ENCODE results near the gene LRFN2. TPM values are rescaled to one million over a fixed set of nuclear protein-coding genes. Genes with fewer than 3 reads are reported as not detected.

LRFN2 gene
- total RNA-seq, 1 donor from 2014 or later, result 0.32 TPM

DNA sequence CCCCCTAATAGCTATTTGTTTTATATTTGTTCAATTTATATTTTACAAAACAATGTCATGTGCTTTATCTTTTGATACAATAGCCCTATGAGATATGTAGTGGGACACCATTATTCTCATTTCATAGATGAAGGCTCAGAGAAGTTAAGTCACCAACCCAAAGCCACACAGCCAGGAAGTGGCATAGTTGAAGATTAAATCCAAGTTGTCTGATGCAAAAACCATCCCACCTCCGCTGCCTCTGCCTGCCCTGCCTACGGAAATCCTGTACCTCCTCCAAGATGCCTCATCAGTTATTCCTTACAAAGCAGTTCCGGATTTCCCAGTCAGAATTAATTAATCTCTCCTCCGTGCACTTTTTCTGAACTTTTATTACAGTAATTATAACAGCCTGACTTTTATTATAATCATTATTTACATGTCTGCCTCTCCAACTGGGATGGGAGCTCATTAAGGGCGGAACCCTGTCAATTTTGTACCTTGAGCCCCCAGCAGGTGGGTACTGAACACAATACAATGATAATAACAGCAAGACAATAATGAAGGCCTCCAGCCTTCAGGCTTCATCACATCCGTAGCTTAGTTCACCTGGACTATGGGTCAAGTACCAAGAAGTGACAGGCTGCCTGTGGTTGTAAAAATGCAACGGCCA, 54.7 kb downstream of the LRFN2 start:
- Mint-ChIP-seq H3K27me3 (ENCODE audit: low read depth, unreplicated experiment) (peaks cover 45% of the 10 kb centered on the region), H3K36me3 (ENCODE audit: low read depth, unreplicated experiment) (no peaks in the 10 kb centered on the region), H3K4me1 (ENCODE audit: low read depth, unreplicated experiment) (no peaks in the 10 kb centered on the region), H3K27ac (ENCODE audit: unreplicated experiment) (no peak overlapping the region), H3K4me3 (ENCODE audit: unreplicated experiment) (no peak overlapping the region), H3K9me3 (ENCODE audit: unreplicated experiment) (no peaks in the 10 kb centered on the region)
- no peak overlapping the region for H3K4me3 ChIP-seq (ENCODE audit: insufficient read depth, low read depth, low read length)
- TF ChIP-seq, protein P1, sequence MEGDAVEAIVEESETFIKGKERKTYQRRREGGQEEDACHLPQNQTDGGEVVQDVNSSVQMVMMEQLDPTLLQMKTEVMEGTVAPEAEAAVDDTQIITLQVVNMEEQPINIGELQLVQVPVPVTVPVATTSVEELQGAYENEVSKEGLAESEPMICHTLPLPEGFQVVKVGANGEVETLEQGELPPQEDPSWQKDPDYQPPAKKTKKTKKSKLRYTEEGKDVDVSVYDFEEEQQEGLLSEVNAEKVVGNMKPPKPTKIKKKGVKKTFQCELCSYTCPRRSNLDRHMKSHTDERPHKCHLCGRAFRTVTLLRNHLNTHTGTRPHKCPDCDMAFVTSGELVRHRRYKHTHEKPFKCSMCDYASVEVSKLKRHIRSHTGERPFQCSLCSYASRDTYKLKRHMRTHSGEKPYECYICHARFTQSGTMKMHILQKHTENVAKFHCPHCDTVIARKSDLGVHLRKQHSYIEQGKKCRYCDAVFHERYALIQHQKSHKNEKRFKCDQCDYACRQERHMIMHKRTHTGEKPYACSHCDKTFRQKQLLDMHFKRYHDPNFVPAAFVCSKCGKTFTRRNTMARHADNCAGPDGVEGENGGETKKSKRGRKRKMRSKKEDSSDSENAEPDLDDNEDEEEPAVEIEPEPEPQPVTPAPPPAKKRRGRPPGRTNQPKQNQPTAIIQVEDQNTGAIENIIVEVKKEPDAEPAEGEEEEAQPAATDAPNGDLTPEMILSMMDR (IDR thresholded peaks at IDR 0.05; ENCODE audit: insufficient read depth, low read depth, low read length), result no peak
- TF ChIP-seq EZH2 (IDR thresholded peaks at IDR 0.05; ENCODE audit: insufficient read depth, low read length), result no peak
- H4K20me1 ChIP-seq (ENCODE audit: insufficient read depth, low read length), result no peaks in the 10 kb centered on the region
- no peaks in the 10 kb centered on the region for H3K36me3 ChIP-seq (ENCODE audit: insufficient read depth, low read length)
- peaks cover 2% of the 10 kb centered on the region for H3K27me3 ChIP-seq (ENCODE audit: insufficient read depth, low read length)
- no peak for DNase-seq (ENCODE audit: low read depth)
- H2AFZ ChIP-seq (ENCODE audit: low read depth, low read length), result no peak overlapping the region
- no peak for FAIRE-seq
- no peak overlapping the region for H3K4me2 ChIP-seq (ENCODE audit: low read length)
- no peaks in the 10 kb centered on the region for H3K79me2 ChIP-seq (ENCODE audit: insufficient read depth, low read length)
- H3K27ac ChIP-seq (ENCODE audit: low read depth, low read length), result no peak overlapping the region
- no peaks in the 10 kb centered on the region for H3K4me1 ChIP-seq (ENCODE audit: insufficient read depth, low read length)
- H3K9me3 ChIP-seq (ENCODE audit: insufficient read depth, low read depth, low read length), result no peaks in the 10 kb centered on the region
- no peak overlapping the region for H3K9ac ChIP-seq (ENCODE audit: low read length)

DNA sequence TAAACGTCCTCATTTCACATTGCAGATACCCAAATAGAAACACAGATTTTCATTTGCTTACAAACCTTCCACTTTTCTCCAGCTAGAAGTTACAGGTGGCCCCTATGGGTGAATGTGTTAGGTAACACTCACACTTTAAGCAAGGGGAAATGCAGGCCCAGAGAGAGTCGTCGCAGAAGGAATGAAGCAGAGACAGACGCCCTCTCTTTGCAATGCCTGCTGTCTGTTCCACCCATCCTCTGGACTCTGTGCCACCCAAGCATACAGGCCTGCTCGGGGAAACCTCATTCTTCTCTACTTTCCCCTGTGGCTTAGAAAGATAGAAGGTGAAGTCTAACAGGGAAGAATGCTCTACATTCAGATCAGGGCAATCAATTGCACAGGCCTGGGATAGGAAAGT, 57.2 kb downstream of the LRFN2 start:
- Histone ChIP-seq H2AFZ (ENCODE audit: low read depth, low read length) (no peak overlapping the region), H3K9ac (ENCODE audit: low read length) (no peak overlapping the region), H3K4me2 (ENCODE audit: low read length) (no peak overlapping the region), H3K9me3 (ENCODE audit: insufficient read depth, low read depth, low read length) (no peaks in the 10 kb centered on the region), H3K36me3 (ENCODE audit: insufficient read depth, low read length) (no peaks in the 10 kb centered on the region), H3K4me1 (ENCODE audit: insufficient read depth, low read length) (no peaks in the 10 kb centered on the region), H3K4me3 (ENCODE audit: insufficient read depth, low read depth, low read length) (no peak overlapping the region), H3K79me2 (ENCODE audit: insufficient read depth, low read length) (no peaks in the 10 kb centered on the region), H3K27ac (ENCODE audit: low read depth, low read length) (no peak overlapping the region), H3K27me3 (ENCODE audit: insufficient read depth, low read length) (peaks cover 2% of the 10 kb centered on the region), H4K20me1 (ENCODE audit: insufficient read depth, low read length) (no peaks in the 10 kb centered on the region)
- peaks cover 43% of the 10 kb centered on the region for H3K27me3 Mint-ChIP-seq (ENCODE audit: low read depth, unreplicated experiment)
- H3K4me3 Mint-ChIP-seq (ENCODE audit: unreplicated experiment), result no peak overlapping the region
- H3K36me3 Mint-ChIP-seq (ENCODE audit: low read depth, unreplicated experiment), result no peaks in the 10 kb centered on the region
- H3K4me1 Mint-ChIP-seq (ENCODE audit: low read depth, unreplicated experiment), result no peaks in the 10 kb centered on the region
- no peak for TF ChIP-seq EZH2 (IDR thresholded peaks at IDR 0.05; ENCODE audit: insufficient read depth, low read length)
- TF ChIP-seq, protein P1 (IDR thresholded peaks at IDR 0.05; ENCODE audit: insufficient read depth, low read depth, low read length), result no peak
- H3K9me3 Mint-ChIP-seq (ENCODE audit: unreplicated experiment), result no peaks in the 10 kb centered on the region
- H3K27ac Mint-ChIP-seq (ENCODE audit: unreplicated experiment), result no peak overlapping the region
- FAIRE-seq, result no peak
- no peak for DNase-seq (ENCODE audit: low read depth)

DNA sequence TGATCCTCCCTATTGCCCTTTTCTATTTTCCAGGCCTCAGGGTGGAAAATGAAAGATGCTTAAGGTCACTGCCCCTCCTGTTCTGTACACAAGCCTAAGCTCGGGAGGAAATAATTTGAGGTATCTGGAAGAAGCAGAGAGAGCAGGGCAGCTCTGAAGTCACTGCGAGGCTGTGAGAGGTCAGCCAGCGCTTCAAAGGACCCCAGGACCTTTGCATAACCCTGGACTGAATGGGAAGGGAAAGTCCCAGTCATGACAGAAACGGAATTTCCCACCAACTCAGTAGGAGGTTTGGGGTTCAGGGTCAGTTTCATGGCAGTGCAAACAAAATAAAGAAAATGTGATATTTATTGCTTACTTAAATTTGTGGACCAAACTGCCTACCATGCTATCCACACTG, 58.1 kb downstream of the LRFN2 start:
- H3K79me2 ChIP-seq (ENCODE audit: insufficient read depth, low read length), result no peaks in the 10 kb centered on the region
- no peak overlapping the region for H3K27ac ChIP-seq (ENCODE audit: low read depth, low read length)
- Mint-ChIP-seq H3K4me1 (ENCODE audit: low read depth, unreplicated experiment) (peaks cover 2% of the 10 kb centered on the region), H3K27me3 (ENCODE audit: low read depth, unreplicated experiment) (peaks cover 37% of the 10 kb centered on the region), H3K36me3 (ENCODE audit: low read depth, unreplicated experiment) (no peaks in the 10 kb centered on the region), H3K27ac (ENCODE audit: unreplicated experiment) (no peak overlapping the region), H3K4me3 (ENCODE audit: unreplicated experiment) (no peak overlapping the region), H3K9me3 (ENCODE audit: unreplicated experiment) (no peaks in the 10 kb centered on the region)
- H4K20me1 ChIP-seq (ENCODE audit: insufficient read depth, low read length), result no peaks in the 10 kb centered on the region
- H3K9me3 ChIP-seq (ENCODE audit: insufficient read depth, low read depth, low read length), result no peaks in the 10 kb centered on the region
- H3K4me2 ChIP-seq (ENCODE audit: low read length), result no peak overlapping the region
- H2AFZ ChIP-seq (ENCODE audit: low read depth, low read length), result no peak overlapping the region
- no peak overlapping the region for H3K9ac ChIP-seq (ENCODE audit: low read length)
- DNase-seq (ENCODE audit: low read depth) (no peak), FAIRE-seq (no peak)
- H3K36me3 ChIP-seq (ENCODE audit: insufficient read depth, low read length), result no peaks in the 10 kb centered on the region
- peaks cover 2% of the 10 kb centered on the region for H3K27me3 ChIP-seq (ENCODE audit: insufficient read depth, low read length)
- TF ChIP-seq, protein P1 (IDR thresholded peaks at IDR 0.05; ENCODE audit: insufficient read depth, low read depth, low read length), result no peak
- TF ChIP-seq EZH2 (IDR thresholded peaks at IDR 0.05; ENCODE audit: insufficient read depth, low read length), result no peak
- H3K4me1 ChIP-seq (ENCODE audit: insufficient read depth, low read length), result no peaks in the 10 kb centered on the region
- H3K4me3 ChIP-seq (ENCODE audit: insufficient read depth, low read depth, low read length), result no peak overlapping the region

All from astrocyte (in vitro differentiated cells and primary cell).